ENCODE data around the gene ZNF574.

The ZNF574 gene

GRCh38 chr19:42129399-42130253 lies 53.7 kb downstream of the ZNF574 start:
- no peak for DNase-seq

DNA sequence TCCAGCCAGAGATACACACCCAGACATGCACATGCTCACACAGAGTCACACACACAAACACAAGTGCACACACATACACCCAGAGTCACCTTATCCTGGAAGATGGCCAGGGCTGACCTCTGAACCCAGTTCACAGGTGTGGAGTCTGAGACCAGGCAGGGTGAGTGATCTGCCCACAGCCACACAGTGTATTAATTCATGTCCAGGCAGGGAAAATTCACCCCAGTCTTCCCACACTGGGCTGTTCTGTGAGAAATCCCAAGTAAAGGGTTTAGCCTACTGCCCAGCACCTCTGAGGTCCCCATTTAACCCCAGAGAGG lies 54.2 kb downstream of the ZNF574 start:
- no peak for DNase-seq

Data from T-helper 2 cell (primary cell).